Endothelial cell of umbilical vein (primary cell): Measurements from ENCODE around the gene MEOX1. TPM values are rescaled to one million over a fixed set of nuclear protein-coding genes. Genes with fewer than 3 reads are reported as not detected.

ENCODE experiments used
- BruUV-seq: library from RNA; stranded (reverse); fragments of 400-500 nt; replicated peaks from 2 replicates; lab custom pipeline; 2021; lab: Mats Ljungman, UMichigan
- CTCF ChIA-PET: fragments of 300-600, 350-600 bp; sonication (Branson Sonifier 250); formaldehyde crosslinking; loops from one replicate; lab custom pipeline; 2021; ENCODE audit warnings: antibody characterized with exemption, inconsistent platforms; lab: Charles Lee
- POLR2A ChIA-PET: fragments of 300-600, 350-600 bp; sonication (Branson Sonifier 250); formaldehyde crosslinking; loops from one replicate; lab custom pipeline; 2021; ENCODE audit warnings: antibody characterized with exemption, inconsistent platforms; lab: Charles Lee
- DNase-seq: peaks from one replicate; pipeline ENCODE4 v3.0.0-alpha.2; 2011; ENCODE audit warnings: low read depth, low spot score
- FAIRE-seq: peaks from 2 replicates; lab custom pipeline; 2011; peaks lifted over from hg19 to GRCh38; lab: Jason Lieb, UNC
- H2AFZ ChIP-seq: 2 replicates; pipeline ENCODE4 v1.6.0; 2012; ENCODE audit warnings: low read depth, low read length, control low read depth, inconsistent platforms
- H3K27ac ChIP-seq: 2 replicates; pipeline ENCODE4 v1.5.1; 2011; ENCODE audit warnings: low read depth, mild to moderate bottlenecking, control low read depth, low read length, moderate library complexity; ENCODE audit not compliant: insufficient read depth
- H3K27me3 ChIP-seq, 2 experiments: 2 replicates each; pipeline versions ENCODE4 v1.6.0 to v1.6.1; 2011; ENCODE audit warnings: low read length in 2 of 2, mixed read lengths in 1 of 2; ENCODE audit not compliant: control insufficient read depth in 2 of 2, insufficient read depth in 2 of 2
- H3K36me3 ChIP-seq, 2 experiments: 2 replicates in 1 of 2; 3 replicates in 1 of 2; pipeline ENCODE4 v1.5.1; 2011; ENCODE audit warnings: low read length in 2 of 2, mild to moderate bottlenecking in 1 of 2, moderate library complexity in 1 of 2; ENCODE audit not compliant: control insufficient read depth in 2 of 2, insufficient read depth in 2 of 2; ENCODE audit errors: extremely low read depth in 1 of 2
- H3K4me1 ChIP-seq: 3 replicates; pipeline ENCODE4 v1.5.1; 2011; ENCODE audit warnings: mild to moderate bottlenecking, low read length; ENCODE audit not compliant: control insufficient read depth, insufficient read depth; ENCODE audit errors: extremely low read depth
- H3K4me2 ChIP-seq: 2 replicates; pipeline ENCODE4 v1.6.1; 2011; ENCODE audit warnings: low read length, control low read depth, mixed read lengths; ENCODE audit not compliant: insufficient read depth
- H3K4me3 ChIP-seq, 3 experiments: fragments of 200-600 bp in 1 of 3; sonication (generic), shearing (Covaris generic) in 1 of 3; replicated peaks in 1 of 3; 2 replicates each; pipeline ENCODE4 v1.5.1; 2011 to 2016; ENCODE audit warnings: control low read depth in 3 of 3, low read length in 3 of 3, mild to moderate bottlenecking in 2 of 3, inconsistent platforms in 1 of 3, low read depth in 1 of 3, moderate library complexity in 1 of 3; ENCODE audit not compliant: insufficient read depth in 1 of 3
- H3K79me2 ChIP-seq: 2 replicates; pipeline ENCODE4 v1.6.0; 2012; ENCODE audit warnings: low read length, inconsistent platforms; ENCODE audit not compliant: control insufficient read depth, insufficient read depth
- H3K9ac ChIP-seq: replicated peaks from 2 replicates; pipeline ENCODE3; 2011; ENCODE audit warnings: low read length, control low read depth; ENCODE audit not compliant: insufficient read depth; ENCODE audit errors: extremely low read depth
- H3K9me1 ChIP-seq: replicated peaks from 3 replicates; pipeline ENCODE4 v1.6.0; 2011; ENCODE audit warnings: mild to moderate bottlenecking, low read length; ENCODE audit not compliant: control insufficient read depth, insufficient read depth; ENCODE audit errors: extremely low read depth
- H3K9me3 ChIP-seq: replicated peaks from 2 replicates; pipeline ENCODE4 v1.5.1; 2012; ENCODE audit warnings: low read length, inconsistent platforms; ENCODE audit not compliant: control insufficient read depth, insufficient read depth
- H4K20me1 ChIP-seq: replicated peaks from 2 replicates; pipeline ENCODE3; 2011; ENCODE audit warnings: mild to moderate bottlenecking, low read length; ENCODE audit not compliant: control insufficient read depth, insufficient read depth; ENCODE audit errors: extremely low read depth
- EZH2 ChIP-seq: IDR thresholded peaks from 2 replicates; pipeline ENCODE4 v1.6.1; 2012; ENCODE audit warnings: borderline replicate concordance, low read depth, mild to moderate bottlenecking, moderate library complexity, low read length, inconsistent platforms; ENCODE audit not compliant: severe bottlenecking
- FOS ChIP-seq: IDR thresholded peaks from 2 replicates; pipeline ENCODE4 v1.6.1; 2011; ENCODE audit warnings: mild to moderate bottlenecking, low read length, moderate library complexity, borderline replicate concordance; ENCODE audit not compliant: insufficient read depth
- GATA2 ChIP-seq: IDR thresholded peaks from 2 replicates; pipeline ENCODE4 v1.7.0; 2011; ENCODE audit warnings: low read depth, mild to moderate bottlenecking, moderate library complexity, mixed read lengths, low read length; ENCODE audit not compliant: insufficient read length, insufficient read depth
- JUN ChIP-seq: IDR thresholded peaks from 2 replicates; pipeline ENCODE4 v1.6.1; 2011; ENCODE audit warnings: borderline replicate concordance, low read depth; ENCODE audit not compliant: insufficient read length, insufficient read depth
- MAX ChIP-seq: IDR thresholded peaks from 2 replicates; pipeline ENCODE4 v1.6.1; 2011; ENCODE audit not compliant: insufficient read depth, insufficient read length
- MYC ChIP-seq: IDR thresholded peaks from one replicate; pipeline ENCODE4 v1.6.1; 2011; ENCODE audit warnings: mild to moderate bottlenecking, low read depth, low read length
- POLR2A ChIP-seq: IDR thresholded peaks from 2 replicates; pipeline ENCODE4 v1.6.1; 2012; ENCODE audit warnings: low read depth, mild to moderate bottlenecking, control low read depth, low read length
- POLR2AphosphoS5 ChIP-seq: IDR thresholded peaks from 2 replicates; pipeline ENCODE4 v1.6.1; 2012; ENCODE audit warnings: low read depth, mild to moderate bottlenecking, control low read depth, low read length, moderate library complexity; ENCODE audit not compliant: insufficient read depth
- dilution Hi-C: fragments of 300-500 bp; cut with MboI; formaldehyde crosslinking; loops from one replicate; pipeline ENCODE4 v1.15.0; 2019; ENCODE audit warnings: low sequenced_read_pairs; ENCODE audit not compliant: extremely low pct_ligation_motif_present
- intact Hi-C: fragments of 100-400 bp; cut with micrococcal nuclease; formaldehyde crosslinking; loops from one replicate; pipeline ENCODE4 v1.10.0; 2022
- polyA plus RNA-seq, 4 experiments: library from polyadenylated mRNA; depleted of rRNA in 3 of 4; stranded (reverse) in 3 of 4; unstranded in 1 of 4; fragments of >200 nt; gene quantifications; 2 replicates each; pipeline versions ENCODE4 v1.2.1 to v1.2.3, GENCODE V29; 2011 to 2012; ENCODE audit warnings: missing spikeins in 1 of 4
- total RNA-seq: library from RNA; stranded (reverse); gene quantifications from 2 replicates; pipeline ENCODE4 v1.2.3, GENCODE V29; 2021
- TF ChIP-seq, protein P1 (sequence below), 2 donors: IDR thresholded peaks; 1 replicate in 1 of 2; 2 replicates in 1 of 2; pipeline ENCODE4 v1.5.1; 2011; ENCODE audit warnings: low read length in 2 of 2, mild to moderate bottlenecking in 2 of 2, moderate library complexity in 2 of 2, control low read depth in 1 of 2, inconsistent platforms in 1 of 2, low read depth in 1 of 2; ENCODE audit not compliant: insufficient read depth in 1 of 2; ENCODE audit errors: extremely low read depth in 1 of 2

The MEOX1 gene
- total and polyA plus RNA-seq, 2 donors (not counting 3 experiments of a cell fraction or from before 2014, with no cell fraction given), result 0.06 TPM; not detected in 1

GRCh38 chr17:43609613-43610385, 51.9 kb downstream of the MEOX1 start:
- DNase-seq (peak; percentile 87), FAIRE-seq (peak; percentile 76)
- no peaks in the 10 kb centered on the region for H3K79me2 ChIP-seq
- H3K4me2 ChIP-seq, result peak overlapping the region; percentile 30
- POLR2A ChIA-PET, result interaction anchor here (0.6 to 0.7 kb wide), 2 partner anchors 31 to 57 kb away, joined by 4 read pairs; no protein-coding TSS in a partner anchor
- TF ChIP-seq POLR2A (peak; percentile 23), GATA2 (no peak)
- no peaks in the 10 kb centered on the region for H3K36me3 ChIP-seq
- H4K20me1 ChIP-seq, result no peaks in the 10 kb centered on the region
- no peaks in the 10 kb centered on the region for H3K9me1 ChIP-seq
- intact Hi-C loops, result no loop called here
- CTCF ChIA-PET, result interaction anchor here (1.6 to 2.2 kb wide), 3 partner anchors 18 to 64 kb away, joined by 5 to 13 read pairs (median 7); no protein-coding TSS in a partner anchor
- H3K27ac ChIP-seq, result peak overlapping the region; percentile 10
- BruUV-seq, result no TSS peak
- no peak overlapping the region for H3K4me3 ChIP-seq
- H3K4me1 ChIP-seq, result peaks cover 11% of the 10 kb centered on the region
- H2AFZ ChIP-seq, result peak overlapping the region; percentile 74
- H3K9ac ChIP-seq, result no peak overlapping the region
- dilution Hi-C loops, result no loop called here
- no peaks in the 10 kb centered on the region for H3K9me3 ChIP-seq
- H3K27me3 ChIP-seq, result peaks cover 0 to 3% of the 10 kb centered on the region in 2 experiments

- ChIA-PET CTCF (no interaction called here), POLR2A (no interaction called here)
- Histone ChIP-seq H2AFZ (no peak overlapping the region), H3K27me3 (peaks cover 0 to 2% of the 10 kb centered on the region in 2 experiments), H3K9ac (no peak overlapping the region), H3K36me3 (no peaks in the 10 kb centered on the region), H3K4me2 (no peak overlapping the region), H4K20me1 (no peaks in the 10 kb centered on the region), H3K79me2 (no peaks in the 10 kb centered on the region), H3K9me1 (no peaks in the 10 kb centered on the region), H3K4me1 (peaks cover 11% of the 10 kb centered on the region), H3K9me3 (no peaks in the 10 kb centered on the region), H3K27ac (no peak overlapping the region), H3K4me3 (no peak overlapping the region)
- DNase-seq (no peak), FAIRE-seq (no peak)
- intact Hi-C loops, result no loop called here
- BruUV-seq, result no TSS peak
- dilution Hi-C loops, result no loop called here
- no peak for TF ChIP-seq FOS
- no peak for TF ChIP-seq MAX
- no peak for TF ChIP-seq EZH2
- TF ChIP-seq GATA2, result no peak
- no peak for TF ChIP-seq POLR2A
- TF ChIP-seq JUN, result no peak
- TF ChIP-seq POLR2AphosphoS5, result no peak
- TF ChIP-seq, protein P1, sequence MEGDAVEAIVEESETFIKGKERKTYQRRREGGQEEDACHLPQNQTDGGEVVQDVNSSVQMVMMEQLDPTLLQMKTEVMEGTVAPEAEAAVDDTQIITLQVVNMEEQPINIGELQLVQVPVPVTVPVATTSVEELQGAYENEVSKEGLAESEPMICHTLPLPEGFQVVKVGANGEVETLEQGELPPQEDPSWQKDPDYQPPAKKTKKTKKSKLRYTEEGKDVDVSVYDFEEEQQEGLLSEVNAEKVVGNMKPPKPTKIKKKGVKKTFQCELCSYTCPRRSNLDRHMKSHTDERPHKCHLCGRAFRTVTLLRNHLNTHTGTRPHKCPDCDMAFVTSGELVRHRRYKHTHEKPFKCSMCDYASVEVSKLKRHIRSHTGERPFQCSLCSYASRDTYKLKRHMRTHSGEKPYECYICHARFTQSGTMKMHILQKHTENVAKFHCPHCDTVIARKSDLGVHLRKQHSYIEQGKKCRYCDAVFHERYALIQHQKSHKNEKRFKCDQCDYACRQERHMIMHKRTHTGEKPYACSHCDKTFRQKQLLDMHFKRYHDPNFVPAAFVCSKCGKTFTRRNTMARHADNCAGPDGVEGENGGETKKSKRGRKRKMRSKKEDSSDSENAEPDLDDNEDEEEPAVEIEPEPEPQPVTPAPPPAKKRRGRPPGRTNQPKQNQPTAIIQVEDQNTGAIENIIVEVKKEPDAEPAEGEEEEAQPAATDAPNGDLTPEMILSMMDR (IDR thresholded peaks at IDR 0.05; ENCODE audit: extremely low read depth in 1 of 2, insufficient read depth in 1 of 2, low read depth in 1 of 2, low read length in 2 of 2), result no peak
- no peak for TF ChIP-seq MYC
Measured at GRCh38 chr17:43608313-43608712, 53.4 kb downstream of the MEOX1 start.
